HG03039 (cell line): ENCODE results near the gene LDLRAD3.

Experiments
- ATAC-seq: cut with Tn5 transposase; IDR thresholded peaks from one replicate; pipeline ENCODE4 v1.9.1; 2021; ENCODE audit warnings: mild to moderate bottlenecking, moderate library complexity; ENCODE audit not compliant: unreplicated experiment

The LDLRAD3 gene

DNA sequence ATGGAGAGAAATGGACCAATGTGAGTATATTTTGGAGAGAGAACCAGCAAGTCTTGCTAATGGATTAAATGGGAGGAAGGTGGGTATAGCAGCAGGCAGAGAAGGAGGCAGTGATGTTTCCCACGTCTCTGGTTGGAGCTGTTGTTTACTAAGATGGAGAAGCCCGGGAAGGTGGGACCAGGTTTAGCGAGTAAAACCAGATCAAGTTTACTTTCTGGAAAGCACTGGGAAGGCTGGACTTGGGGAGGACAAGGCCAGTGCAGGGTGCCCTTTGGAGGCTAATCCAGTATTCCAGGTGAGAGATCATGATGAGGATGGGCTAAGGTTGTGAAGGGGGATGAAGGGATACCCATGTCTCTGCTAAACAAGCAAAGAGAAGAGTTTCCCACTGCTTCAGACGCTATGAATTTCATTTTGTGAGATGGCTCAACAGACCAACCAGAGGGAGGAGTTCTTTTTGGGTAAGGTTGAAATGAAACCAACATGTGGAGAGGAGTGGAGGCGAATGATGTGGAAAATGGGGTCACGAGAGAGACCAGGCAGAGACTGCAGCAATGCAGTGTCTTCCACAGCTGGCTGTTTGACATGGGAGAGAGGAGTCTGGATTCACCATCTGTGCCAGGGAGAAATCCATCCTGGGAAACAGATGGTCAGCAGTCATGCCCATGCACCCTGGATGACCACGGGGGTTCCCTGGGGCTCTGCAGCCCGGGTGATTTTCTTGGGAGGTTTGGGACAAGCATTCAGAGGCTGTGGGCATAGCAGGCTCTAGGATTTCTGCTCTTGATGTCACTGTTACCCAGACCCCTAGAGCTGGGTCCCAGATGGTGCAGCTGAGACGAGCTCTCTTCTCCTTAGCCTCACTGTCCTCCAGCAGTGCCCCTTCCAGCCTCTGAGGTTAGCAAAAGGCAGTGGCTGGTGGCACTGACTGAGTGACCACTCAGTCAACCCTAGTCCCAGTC lies 320.4 kb downstream of the LDLRAD3 start:
- ATAC-seq, result no peak

DNA sequence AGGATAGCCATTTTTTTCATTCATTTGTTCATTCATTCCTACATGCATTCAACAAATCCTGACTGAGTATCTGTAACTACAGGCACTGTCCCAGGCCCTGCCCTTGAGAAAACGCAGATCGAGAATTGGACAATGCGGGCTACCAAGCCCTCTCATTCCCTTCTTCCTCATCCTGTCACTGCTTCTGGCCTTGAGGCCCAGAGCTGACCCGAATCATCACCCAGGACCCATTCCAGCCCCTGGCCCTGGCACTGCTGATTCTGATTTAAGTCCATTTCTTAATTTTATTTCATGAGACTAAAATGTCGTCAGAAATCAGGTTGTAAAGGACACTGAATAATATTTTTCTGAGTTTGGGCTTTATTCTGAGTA lies 321.1 kb downstream of the LDLRAD3 start:
- ATAC-seq, result no peak

DNA sequence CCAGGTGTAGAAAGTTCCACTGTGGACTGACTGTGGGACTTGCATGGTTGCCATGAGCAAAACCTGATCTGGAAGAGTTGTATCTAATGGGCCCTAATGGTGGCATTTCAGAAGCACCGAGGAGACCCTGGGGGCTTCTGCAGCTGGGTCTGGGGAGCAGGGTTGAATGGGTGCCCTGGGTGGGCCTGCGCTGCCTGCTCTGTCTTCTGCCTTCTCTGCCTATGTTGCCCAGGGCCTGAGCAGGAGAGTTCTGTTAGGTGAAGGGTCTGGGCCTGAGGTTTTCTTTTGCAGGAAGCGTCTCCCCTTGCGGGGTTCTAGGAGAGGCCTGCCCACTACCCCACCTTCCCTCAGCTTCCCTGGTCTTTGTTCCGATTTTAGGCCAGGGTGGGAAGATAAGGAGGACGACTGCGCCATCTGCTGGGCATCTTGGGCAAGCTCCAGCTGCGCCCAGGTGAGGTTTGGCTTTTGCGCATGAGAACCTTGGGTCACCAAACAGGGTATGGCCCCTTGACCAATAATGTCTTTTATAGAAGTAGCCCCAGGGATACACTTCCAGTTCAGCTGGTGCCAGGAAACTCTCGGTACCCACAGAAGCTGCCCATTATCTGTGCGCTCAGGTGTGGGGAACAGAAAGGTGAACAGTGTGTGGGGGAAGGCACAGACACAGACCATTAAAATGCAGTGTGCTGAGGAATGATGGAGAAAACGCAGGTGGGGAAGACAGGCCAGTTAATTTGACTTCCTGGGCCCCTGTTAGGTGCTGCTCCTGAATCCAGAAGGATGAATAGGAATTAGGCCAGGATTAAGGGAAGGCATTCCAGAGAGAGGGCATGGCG lies 322.1 kb downstream of the LDLRAD3 start:
- ATAC-seq, result peak; percentile 55

DNA sequence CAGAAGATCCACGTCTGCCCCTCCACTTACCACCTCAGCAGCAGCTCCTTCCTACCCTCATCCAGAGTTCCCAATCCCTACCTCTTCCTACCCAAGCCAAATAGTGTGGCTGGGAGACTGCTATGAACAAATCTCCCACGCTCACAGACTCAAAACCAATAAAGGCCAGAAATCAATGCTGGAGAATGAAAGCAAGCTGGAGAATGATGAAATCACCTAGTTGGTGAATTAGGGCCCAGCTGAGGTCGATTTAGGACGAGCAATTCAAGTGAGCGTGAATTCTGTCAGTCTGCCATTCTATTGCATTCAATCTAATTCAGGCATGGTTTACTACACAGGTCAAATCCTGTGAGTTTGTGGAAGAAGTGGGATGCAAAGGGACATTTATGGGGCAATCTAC lies 322.9 kb downstream of the LDLRAD3 start:
- ATAC-seq, result no peak

DNA sequence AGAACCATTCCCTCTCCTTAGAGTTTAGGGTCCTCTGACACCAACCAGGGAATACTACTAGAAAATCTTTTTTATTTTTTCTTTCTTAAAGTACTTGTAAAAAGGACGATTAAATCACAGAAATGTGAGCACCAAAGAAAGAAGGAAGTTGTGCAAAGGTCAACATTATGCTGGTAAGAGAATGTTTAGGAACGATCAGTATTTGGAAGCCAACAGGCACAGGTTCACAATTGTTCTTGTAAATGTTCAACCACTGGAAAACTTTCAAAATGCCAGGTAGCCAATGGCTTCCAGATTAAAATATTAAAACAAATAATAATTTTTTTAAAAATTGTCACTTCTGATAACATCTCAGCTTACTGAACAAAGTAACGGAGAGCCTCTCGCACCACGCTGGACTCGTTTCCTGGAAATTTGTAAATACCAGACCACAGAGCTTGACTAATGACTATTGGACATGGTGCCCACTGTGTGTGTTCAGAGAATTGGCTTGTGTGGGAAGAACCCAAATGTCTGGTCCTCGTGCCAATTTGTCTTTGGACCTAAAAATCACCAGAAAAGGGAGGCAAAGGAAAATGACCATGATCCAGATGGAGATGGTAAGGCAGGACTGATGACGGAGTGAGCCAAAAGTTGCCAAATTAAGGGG lies 324.6 kb downstream of the LDLRAD3 start:
- ATAC-seq, result no peak

DNA sequence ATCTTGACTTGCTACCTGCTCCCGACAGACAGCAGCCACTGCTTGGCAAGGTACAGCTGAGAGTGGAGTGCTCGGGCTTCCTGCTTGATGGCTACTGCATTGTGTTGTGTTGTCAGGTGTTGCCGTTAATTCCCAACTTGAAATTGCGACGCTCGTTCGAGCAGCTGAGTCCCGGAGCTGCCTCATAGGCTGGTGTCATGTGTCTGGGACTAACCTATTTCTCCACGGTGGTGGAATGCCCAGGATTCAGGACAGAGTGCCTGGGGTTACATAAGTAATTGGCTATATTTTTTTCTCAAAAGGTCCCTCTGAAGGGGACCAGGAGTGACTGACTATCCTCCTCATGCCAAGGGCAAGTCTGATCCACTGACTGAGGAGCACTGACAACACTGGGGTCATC lies 326.8 kb downstream of the LDLRAD3 start:
- ATAC-seq, result no peak

DNA sequence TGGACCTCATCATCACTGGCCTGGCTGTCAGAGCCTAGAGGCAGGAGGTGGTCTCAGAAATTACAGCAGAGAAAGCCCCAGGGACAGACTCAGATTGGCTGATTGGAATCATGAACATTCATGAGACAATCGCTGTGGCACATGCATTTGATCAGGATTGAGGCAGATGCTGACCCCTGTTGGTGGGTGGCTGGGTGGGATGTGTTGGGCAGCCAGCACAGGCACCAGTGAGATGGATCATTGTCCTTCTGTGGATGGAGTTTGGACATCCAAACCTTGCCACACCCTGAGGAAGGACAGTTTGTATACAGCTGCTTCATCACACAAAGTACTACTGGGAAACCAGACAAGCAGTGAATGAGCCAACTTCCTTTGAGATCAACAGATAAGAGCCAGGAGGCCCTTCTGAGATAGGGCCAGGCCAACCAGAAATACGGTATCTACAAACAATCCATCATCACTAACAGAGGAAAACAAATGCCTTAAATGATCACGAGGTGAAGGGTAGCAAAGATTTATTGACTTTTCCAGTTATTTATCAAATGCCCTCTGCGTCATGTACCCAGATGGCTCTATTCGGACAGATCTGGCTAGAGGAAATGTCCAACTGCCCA lies 328.0 kb downstream of the LDLRAD3 start:
- ATAC-seq, result no peak

DNA sequence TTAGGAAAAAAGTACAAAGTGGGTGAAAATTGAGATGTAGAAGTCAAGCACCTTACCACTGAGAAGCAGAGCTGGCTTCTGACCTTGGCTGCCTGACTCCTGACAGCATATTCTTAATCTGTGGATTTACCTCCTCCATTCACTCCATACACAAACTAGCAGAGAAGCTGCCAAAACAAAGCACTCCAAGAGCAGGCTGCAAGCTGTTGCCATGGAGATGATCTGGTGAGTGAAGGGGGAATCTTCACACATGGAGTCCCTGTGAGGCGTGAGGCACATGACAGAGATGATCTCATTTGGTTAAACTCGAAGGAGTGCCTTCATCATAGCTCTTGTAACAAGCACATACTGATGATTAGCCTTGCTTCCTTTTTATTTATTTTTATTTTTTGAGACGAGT lies 329.2 kb downstream of the LDLRAD3 start:
- ATAC-seq, result no peak

DNA sequence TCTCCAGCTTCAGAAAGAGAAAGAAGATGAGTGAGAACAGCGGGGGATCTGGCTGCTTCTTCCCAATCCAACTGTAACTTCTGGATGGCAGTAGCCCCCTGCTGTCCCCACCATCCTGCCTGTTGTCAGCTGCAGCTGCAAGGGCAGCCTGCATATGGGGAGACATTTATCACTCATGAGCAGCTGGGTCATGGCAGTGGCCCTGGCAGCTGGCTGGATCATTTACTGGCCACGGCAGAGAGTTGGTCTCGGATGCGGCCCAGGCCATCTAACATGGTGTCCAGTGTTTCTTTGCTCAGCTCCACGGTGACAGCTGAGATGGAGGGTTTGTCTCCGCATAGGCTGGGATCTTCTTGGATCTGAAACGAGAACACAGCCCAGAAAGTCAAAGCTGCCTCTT lies 330.6 kb downstream of the LDLRAD3 start:
- ATAC-seq, result no peak

DNA sequence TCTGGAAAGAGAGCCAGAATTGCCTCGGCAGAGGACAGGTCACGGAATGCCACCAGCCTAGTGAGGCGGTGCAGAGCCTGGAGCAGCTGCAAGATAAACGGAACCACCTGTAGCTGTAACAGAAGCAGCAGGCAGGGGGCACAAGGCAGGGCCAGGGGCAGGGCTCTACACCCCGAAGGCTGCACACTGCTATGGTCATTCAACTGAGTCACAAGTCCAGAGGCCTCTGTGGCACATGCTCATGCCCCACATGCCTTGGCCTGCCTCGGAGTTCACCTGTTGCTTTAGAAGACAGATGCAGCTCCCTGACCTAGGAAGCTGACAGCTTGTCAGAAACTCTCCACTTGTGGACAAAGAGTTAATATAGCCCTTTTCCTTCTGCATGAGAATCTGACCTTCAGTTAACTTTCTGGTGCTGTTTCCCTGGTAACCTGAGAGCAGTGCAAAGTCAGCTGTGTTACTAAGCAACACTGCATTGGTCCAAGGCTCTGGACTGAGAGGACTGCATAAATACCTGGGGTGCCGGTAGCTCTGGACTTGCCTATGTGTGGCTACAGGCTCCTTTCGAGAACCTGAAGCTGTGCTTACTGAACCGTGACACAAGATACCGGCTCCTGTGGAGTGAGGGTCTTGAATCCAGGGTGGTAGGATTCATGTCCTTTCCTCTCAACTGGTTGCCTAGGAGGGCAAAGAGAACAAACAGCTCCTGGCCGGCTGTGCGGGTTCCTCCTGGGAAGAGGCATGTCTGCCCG lies 334.8 kb downstream of the LDLRAD3 start:
- no peak for ATAC-seq

DNA sequence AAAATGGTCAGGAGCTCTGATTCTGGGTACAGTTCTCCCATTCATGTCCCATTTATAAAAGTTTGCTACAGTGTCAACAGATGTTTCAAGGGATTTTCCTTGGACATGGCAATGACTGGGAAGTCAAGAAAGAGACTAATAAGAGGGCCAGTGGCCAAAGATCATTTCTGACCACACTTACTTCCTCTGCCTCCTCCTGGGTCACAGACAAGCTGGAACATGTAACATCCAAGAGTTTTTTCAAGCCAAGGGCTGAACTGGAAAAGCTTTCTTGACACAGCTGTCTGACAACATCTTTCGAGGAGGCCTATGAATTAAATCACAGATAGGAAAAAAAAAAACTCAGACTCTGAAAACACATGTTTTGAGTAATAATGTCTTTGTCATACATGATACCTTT lies 336.7 kb downstream of the LDLRAD3 start:
- no peak for ATAC-seq
